Suprapubic skin (tissue), 4 donors: Measurements from ENCODE around the gene GHRH.

ENCODE experiments used
- POLR2A ChIP-seq, 2 donors: fragments of 450-650 bp; IDR thresholded peaks; one replicate each; pipeline ENCODE4 v1.6.1; 2017; ENCODE audit warnings: antibody characterized with exemption in 2 of 2, mild to moderate bottlenecking in 2 of 2, moderate library complexity in 2 of 2
- POLR2AphosphoS5 ChIP-seq, 3 donors: sonication (generic); formaldehyde crosslinking; IDR thresholded peaks; one replicate each; pipeline ENCODE4 v1.6.1; 2017; ENCODE audit warnings: antibody characterized with exemption in 3 of 3

DNA sequence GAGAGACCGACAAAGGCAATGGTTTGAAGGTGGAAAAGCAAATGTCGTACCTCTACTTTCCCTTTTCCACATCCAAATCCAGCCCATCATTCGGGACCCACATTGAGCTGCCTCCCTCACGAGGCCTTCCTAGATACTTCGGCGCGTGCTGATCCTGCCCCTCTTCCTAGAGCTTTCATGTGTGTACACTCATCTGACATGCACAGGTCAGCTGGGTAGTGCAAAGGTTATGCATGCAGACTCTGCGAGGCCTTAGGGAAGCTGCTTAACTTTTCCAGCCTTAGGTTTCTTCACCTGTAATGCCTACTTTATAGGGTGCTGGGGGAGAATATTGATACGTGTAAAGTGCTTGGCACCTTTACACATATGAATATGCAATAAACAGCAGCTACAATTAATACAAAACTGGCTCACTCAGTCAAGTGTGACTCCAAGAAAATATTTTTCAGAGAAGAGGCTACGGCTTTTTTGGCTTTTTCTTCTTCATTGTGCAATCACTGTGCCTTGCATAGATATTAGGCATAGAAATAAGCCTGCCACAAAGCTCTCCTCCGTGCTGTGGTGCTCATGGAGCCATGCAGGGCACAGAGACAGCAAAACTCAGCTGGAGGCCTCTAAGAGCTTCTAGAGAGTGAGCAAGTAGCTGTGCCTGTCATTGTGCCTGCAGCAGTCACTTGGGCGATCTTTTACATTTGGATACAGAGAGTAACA lies 24.2 kb upstream of the GHRH start:
- no peak for TF ChIP-seq POLR2AphosphoS5 (IDR thresholded peaks at IDR 0.05)
- no peak for TF ChIP-seq POLR2A (IDR thresholded peaks at IDR 0.05)
